ENCODE data around the gene USP2. TPM values are rescaled to one million over a fixed set of nuclear protein-coding genes. Genes with fewer than 3 reads are reported as not detected.

The USP2 gene
- total and polyA plus RNA-seq, 2 of the 4 experiments (the other 2 are of a cell fraction), result 0.18 to 0.79 TPM

DNA sequence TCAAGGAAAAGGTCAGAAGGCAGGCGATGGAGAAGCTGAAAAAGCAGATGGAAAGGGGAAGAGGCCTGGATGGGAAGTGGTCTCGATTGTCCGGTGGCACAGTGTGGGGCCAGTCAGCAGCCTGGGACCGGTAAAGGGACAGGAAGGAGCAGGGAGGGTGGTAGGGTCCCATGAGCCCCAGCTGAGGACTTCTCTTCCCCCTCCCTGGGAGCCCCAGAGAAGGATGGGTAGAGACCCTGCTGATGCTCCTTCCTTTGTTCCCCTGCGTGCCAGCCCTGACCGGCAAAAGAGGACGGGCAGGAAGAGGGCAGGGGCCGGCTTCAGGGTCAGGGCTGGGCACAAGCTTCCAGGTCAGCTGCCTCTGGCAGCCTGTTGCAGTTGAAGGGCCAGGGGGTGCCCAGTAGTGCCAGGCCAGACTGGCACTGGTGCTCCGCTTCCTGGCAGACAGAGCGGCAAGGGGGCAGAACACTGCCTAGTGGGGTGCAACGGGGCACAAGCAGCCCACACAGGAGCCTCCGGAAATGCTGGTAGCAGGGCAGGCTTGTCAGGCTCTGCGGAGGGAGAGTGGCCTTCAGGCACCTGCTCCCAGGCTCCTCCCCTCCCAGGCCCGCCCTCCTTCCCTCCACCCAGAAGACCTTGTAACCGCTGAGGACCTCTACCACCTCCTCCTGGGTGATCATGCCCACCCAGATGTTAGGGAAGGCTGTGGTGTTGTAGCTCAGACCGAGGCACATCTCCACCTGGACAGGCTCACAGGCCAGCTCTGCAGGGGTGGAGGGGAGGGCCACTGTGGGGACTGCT is 40.1 kb downstream of the USP2 start (continued):
- TF ChIP-seq, protein P1, sequence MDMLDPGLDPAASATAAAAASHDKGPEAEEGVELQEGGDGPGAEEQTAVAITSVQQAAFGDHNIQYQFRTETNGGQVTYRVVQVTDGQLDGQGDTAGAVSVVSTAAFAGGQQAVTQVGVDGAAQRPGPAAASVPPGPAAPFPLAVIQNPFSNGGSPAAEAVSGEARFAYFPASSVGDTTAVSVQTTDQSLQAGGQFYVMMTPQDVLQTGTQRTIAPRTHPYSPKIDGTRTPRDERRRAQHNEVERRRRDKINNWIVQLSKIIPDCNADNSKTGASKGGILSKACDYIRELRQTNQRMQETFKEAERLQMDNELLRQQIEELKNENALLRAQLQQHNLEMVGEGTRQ (IDR thresholded peaks at IDR 0.05; ENCODE audit: low read depth, low read length), result no peak

Measured in IMR-90 (cell line).